H1 (cell line): ENCODE data around the gene MRPL40. TPM values are rescaled to one million over a fixed set of nuclear protein-coding genes. Genes with fewer than 3 reads are reported as not detected.

Experiments used
- ATF2 ChIP-seq: IDR thresholded peaks from 2 replicates; pipeline ENCODE4 v1.6.1; 2012; ENCODE audit warnings: low read length, inconsistent platforms
- BCL11A ChIP-seq, 2 experiments: IDR thresholded peaks; one replicate each; pipeline ENCODE4 v1.6.1; 2011; ENCODE audit warnings: low read depth in 2 of 2, low read length in 2 of 2, mild to moderate bottlenecking in 2 of 2
- CBX8 ChIP-seq: fragments of 300-800, 300-1000 bp; sonication (generic); IDR thresholded peaks from 2 replicates; pipeline ENCODE4 v1.7.1; 2016; ENCODE audit warnings: low read depth, low read length, borderline replicate concordance
- CHD7 ChIP-seq: fragments of 300-600 bp; sonication (generic); IDR thresholded peaks from 2 replicates; pipeline ENCODE4 v1.7.1; 2012; ENCODE audit warnings: low read length, moderate library complexity, mild to moderate bottlenecking, inconsistent platforms; ENCODE audit not compliant: insufficient replicate concordance
- EGR1 ChIP-seq: IDR thresholded peaks from 2 replicates; pipeline ENCODE4 v1.6.1; 2011; ENCODE audit warnings: low read depth, low read length, borderline replicate concordance
- POLR2A ChIP-seq, 2 experiments: IDR thresholded peaks; 1 replicate in 1 of 2; 2 replicates in 1 of 2; pipeline ENCODE4 v1.6.1; 2011; ENCODE audit warnings: low read depth in 2 of 2, low read length in 2 of 2, mild to moderate bottlenecking in 2 of 2; ENCODE audit errors: control extremely low read depth in 1 of 2
- RBBP5 ChIP-seq: IDR thresholded peaks from 2 replicates; pipeline ENCODE4 v1.7.1; 2012; ENCODE audit warnings: low read depth, mild to moderate bottlenecking, inconsistent platforms, low read length, moderate library complexity, borderline replicate concordance
- TCF12 ChIP-seq: IDR thresholded peaks from 2 replicates; pipeline ENCODE4 v1.6.1; 2011; ENCODE audit warnings: low read depth, mild to moderate bottlenecking, low read length
- ZNF274 ChIP-seq: IDR thresholded peaks from 2 replicates; pipeline ENCODE4 v1.7.0; 2012; ENCODE audit warnings: low read length, borderline replicate concordance; ENCODE audit errors: extremely low read depth
- polyA plus RNA-seq, 7 experiments: library from polyadenylated mRNA; depleted of rRNA in 3 of 7; stranded (reverse) in 5 of 7; unstranded in 2 of 7; fragments of >200 nt in 5 of 7; fragments of 200-250 nt in 2 of 7; gene quantifications; 1 replicate in 5 of 7; 2 replicates in 1 of 7; 4 replicates in 1 of 7; pipeline versions ENCODE4 v1.2.1 to v1.2.3, GENCODE V29; 2011 to 2013; ENCODE audit warnings: missing spikeins in 2 of 7, mixed read lengths in 2 of 7
- total RNA-seq: library from RNA; stranded (reverse); fragmentation: NEBNext Ultra II Directional; extraction: Animal tissue kit (Norgen Biotek cat#: 25700); gene quantifications from 2 replicates; pipeline ENCODE4 v1.2.1, GENCODE V29; 2021

MRPL40 gene
- total and polyA plus RNA-seq, 2 of the 8 experiments (the other 6 are each of a cell fraction or from before 2014, with no cell fraction given): 12.4 to 14.5 TPM

DNA sequence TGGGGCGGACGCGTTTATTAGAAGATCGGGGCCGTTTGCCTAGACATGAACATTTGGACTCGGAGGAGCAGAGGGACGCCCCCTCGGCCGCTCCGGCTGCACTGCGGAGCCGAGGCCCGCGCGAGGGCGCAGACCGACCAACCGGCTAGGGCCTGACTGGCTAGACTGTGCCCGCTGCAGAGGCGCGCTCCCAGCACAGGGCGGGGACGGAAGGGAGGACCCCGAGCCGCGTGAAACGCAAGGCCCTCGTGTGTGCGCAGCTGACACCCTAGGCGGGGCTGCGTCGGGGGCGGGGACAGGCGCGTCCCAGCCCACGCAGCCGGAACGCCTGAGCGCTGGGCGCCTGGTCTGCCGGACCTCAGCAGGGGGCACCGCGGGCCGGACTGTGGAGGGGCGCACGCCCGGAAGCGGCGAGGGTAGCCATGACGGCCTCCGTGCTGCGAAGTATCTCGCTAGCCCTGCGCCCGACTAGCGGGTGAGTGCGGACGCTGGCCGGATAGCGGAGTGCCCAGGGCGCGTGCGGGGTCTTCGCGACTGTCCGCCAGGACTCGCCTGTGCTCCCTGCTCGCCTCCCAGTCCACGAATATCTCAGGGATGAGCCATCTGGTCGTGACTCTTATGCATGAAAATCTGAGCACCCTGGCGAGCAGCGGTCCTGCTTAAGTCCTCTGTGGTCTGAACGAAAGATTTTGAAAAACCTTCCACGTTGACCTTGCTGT, at the start of gene MRPL40 (continued):
- no peak for TF ChIP-seq ATF2
- no peak for TF ChIP-seq BCL11A (IDR thresholded peaks at IDR 0.05; ENCODE audit: low read depth in 2 of 2, low read length in 2 of 2)
- peak; percentile 79 for TF ChIP-seq RBBP5
- no peak for TF ChIP-seq TCF12
- peak; percentile 80 to 81 for TF ChIP-seq POLR2A (IDR thresholded peaks at IDR 0.05; ENCODE audit: control extremely low read depth in 1 of 2, low read depth in 2 of 2, low read length in 2 of 2)
- no peak for TF ChIP-seq EGR1
- no peak for TF ChIP-seq CHD7
- TF ChIP-seq ZNF274: no peak
- TF ChIP-seq CBX8: no peak
